C4-2B (cell line): ENCODE data around the gene IL13RA2.

Experiments
- H3K27ac ChIP-seq: fragments of 450-650 bp; 2 replicates; pipeline ENCODE4 v1.5.1; 2017
- CTCF ChIP-seq: fragments of 450-650 bp; conservative IDR thresholded peaks from 2 replicates; pipeline ENCODE4 v1.5.1; 2017; ENCODE audit warnings: mild to moderate bottlenecking
- ZFX ChIP-seq: fragments of 450-650 bp; IDR thresholded peaks from 2 replicates; pipeline ENCODE4 v1.6.1; 2017

Gene IL13RA2

DNA sequence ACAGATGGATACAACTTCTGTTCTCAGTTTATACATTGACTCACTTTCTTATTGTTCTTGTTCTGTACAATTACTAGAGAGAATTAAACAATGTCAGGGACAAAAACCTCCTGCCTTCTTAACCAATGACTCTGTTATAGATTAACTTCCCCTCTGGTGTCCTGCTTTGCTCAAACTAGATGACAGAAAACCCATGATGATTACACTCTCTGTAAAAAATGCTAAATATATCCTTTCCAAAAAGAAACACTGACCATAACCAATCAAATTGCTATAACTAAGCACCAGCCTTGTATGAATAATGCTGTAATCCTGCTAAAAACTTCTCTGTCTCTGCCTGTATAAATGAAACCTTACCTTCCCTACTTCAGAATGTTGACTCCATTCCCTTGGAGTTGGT, 29.8 kb upstream of the IL13RA2 start:
- no peak overlapping the region for H3K27ac ChIP-seq
- TF ChIP-seq CTCF (no peak), ZFX (no peak)

DNA sequence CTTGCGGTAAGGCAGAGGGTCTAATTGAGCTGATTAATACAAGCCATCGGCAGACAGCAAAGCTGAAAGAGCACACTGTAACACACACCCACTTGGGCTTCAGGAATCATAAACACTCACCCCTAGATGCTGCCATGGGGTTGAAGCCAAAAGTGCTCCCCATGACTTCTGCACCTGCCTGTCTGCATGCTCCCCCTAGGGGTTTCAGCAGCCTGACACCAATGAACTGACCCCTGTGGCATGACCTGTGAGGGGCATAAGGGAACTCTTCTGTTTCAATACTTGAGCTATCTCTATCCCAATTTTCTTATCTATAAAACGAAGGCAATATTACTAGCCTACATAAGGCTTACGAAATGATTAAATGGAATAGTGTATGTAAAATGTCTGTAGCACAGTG, 23.0 kb upstream of the IL13RA2 start:
- no peak overlapping the region for H3K27ac ChIP-seq
- TF ChIP-seq CTCF (no peak), ZFX (no peak)

GRCh38 chrX:115038406-115038805, 21.0 kb upstream of the IL13RA2 start:
- TF ChIP-seq CTCF (no peak), ZFX (no peak)

DNA sequence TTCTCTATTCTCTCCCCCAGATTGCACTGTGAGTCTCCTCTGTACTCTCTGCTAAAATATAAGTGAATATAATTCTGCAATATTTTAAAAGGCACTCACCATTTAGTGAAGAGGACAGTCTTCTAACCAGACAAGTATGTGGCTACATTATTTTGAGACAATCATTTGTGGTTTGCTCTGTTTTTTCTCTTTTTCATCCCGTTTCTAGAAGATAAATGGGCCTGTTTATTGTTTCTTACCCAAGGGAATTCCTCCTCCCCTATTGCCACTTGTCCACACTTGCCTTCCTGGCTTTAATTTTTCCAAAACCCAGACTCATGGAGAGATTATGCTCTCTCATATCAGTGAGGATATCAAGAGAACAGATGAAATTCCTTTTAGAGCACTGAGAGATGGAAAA, 18.6 kb upstream of the IL13RA2 start:
- H3K27ac ChIP-seq, result no peak overlapping the region
- TF ChIP-seq ZFX, result no peak
- TF ChIP-seq CTCF, result no peak

More at GRCh38 chrX:115038406-115038805, 21.0 kb upstream of the IL13RA2 start:
- no peak overlapping the region for H3K27ac ChIP-seq

GRCh38 chrX:115031989-115032388, 14.6 kb upstream of the IL13RA2 start:
- TF ChIP-seq CTCF (no peak), ZFX (no peak)

DNA sequence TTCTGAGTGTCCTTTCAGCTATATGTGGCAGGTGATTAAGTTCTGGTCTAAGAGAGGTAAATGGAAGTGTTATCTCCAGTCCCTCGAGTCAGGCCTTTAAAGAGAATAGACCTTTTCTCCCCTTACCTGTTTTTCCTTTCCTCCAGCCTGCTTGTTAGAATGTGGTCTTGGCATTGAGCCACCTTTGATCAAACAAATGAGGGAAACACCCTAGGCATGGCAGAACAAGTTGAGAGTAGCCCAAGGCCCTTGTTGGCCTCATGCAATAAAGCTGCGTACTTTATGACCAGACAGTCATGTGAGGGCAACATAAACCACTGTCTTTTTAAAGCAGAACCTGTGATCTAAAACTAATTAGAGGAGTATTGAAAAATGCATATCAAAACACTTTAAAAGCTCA, 13.2 kb upstream of the IL13RA2 start:
- TF ChIP-seq ZFX (no peak), CTCF (no peak)

More at GRCh38 chrX:115031989-115032388, 14.6 kb upstream of the IL13RA2 start:
- H3K27ac ChIP-seq, result no peak overlapping the region

GRCh38 chrX:115029869-115030570, 12.6 kb upstream of the IL13RA2 start:
- no peak overlapping the region for H3K27ac ChIP-seq
- TF ChIP-seq CTCF (no peak), ZFX (no peak)

More for the DNA sequence above, 13.2 kb upstream of the IL13RA2 start:
- H3K27ac ChIP-seq, result peak overlapping the region; percentile 51
